NCI-H2107 treated with DMSO at 0.1 percent for 48 hours (cell line): ENCODE data around the gene ZBTB46.

ENCODE experiments used
- DNase-seq: peaks from one replicate; lab custom pipeline; 2025; ENCODE audit not compliant: unreplicated experiment; lab: John Stamatoyannopoulos, UW

The ZBTB46 gene

DNA sequence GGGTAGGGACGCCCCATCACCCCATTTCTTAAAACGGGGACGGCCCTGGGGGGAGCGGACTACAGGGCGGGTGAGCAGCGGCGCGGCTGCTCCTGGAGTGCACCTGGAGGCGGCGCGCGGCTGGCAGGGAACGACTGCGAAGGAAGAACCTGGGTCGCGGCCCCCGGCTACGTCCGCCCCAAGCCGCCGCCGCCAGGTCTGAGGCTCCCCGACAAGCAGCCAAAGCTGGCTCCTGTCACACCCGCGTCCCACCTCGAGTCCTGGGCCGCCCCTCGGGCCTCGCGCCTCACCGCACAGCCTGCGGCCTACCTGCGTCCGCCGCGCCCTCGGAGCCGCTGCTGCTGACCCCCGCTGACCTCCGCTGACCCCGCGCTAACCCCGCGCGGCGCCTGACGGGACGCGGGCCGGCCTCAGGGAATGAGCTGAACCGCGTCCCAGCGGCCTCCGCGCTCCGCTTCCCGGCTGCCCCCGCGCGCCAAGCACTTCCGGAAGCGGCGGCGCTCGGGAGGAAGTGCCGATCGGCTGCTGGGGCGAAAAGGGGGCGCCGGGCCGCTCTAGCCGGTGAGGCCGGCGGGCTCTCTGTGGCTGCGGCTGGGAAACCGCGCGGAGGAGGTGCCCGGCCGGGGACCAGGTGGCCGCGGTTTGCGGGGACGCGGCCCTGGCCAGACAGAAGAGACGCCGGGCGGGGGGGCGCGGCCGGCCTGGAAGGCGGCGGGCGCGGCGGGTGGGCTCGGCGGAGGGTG is 123.3 kb downstream of the ZBTB46 start, which contains the start of the genes ARFRP1 and ZGPAT:
ARFRP1 (minus strand) TSS at position 419 of the 743 bp plus-strand sequence. CDS start 885 bp downstream, outside the sequence.
ZGPAT (plus strand) TSS at position 482 of the 743 bp plus-strand sequence. CDS start 542 bp downstream, outside the sequence.
- DNase-seq: peak; percentile 31

DNA sequence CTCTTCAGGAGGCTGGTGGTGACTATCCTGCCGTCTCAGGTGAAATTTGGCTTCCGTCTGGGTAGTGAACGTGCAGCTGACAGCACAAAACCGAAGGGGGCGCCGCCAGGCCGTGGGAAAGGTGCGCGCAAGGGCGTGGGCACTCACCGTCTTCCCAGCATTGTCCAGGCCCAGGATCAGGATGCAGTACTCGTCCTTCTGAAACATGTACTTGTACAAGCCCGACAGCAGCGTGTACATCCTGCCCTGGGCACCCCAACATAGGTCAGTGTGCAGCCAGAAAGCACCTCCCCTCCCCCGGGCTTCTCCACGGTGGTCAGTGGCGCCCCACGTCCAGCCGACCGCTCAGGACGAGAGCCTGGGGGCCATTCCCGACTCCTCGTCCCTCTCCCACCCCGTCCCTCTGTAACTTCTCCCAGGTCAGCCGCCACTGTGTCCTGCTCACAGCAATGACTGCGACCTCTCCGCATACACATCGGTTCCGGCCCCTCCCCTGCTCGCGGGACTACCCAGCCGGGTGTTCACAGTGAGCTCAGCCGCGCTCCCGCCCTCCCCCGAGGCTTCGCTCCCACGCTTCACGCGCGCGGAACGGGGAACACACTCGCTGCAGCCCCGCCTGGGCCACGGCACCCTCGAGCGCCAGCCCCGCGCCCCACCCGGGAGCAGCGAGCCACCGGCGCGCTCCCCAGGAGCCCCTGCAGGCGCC is 124.1 kb downstream of the ZBTB46 start:
- DNase-seq: peak; percentile 56

DNA sequence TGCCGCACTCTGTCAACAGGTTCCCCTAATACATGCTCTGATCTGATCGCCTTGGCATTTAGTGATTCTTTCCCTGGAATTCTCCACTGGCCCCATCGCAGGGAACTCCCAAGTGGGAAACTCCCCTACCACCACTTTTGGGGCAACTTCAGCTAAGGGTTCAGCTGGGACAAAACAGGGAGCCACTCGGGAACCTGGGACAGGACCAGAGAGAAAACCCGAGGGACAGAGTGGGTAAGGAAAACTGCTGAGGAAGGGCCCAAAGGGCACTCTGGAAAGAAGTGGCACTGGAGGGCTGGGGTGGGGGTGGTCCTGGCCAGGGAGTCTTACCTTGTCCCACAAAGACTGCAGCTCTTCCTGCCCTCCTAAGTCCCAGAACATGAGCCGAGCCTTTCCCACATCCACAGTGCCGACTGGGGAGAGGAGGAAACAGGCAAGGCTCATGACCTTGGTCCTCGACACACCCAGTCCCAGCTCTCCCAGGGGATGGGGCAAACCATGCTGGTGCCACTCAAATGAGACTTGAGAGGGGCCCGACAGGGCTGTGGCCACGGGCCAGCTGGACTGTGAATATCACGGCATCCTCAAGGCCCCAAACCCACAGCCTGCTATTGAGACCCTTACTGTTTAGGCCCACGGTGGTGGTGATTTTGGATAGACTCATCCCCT is 124.9 kb downstream of the ZBTB46 start:
- DNase-seq: no peak

DNA sequence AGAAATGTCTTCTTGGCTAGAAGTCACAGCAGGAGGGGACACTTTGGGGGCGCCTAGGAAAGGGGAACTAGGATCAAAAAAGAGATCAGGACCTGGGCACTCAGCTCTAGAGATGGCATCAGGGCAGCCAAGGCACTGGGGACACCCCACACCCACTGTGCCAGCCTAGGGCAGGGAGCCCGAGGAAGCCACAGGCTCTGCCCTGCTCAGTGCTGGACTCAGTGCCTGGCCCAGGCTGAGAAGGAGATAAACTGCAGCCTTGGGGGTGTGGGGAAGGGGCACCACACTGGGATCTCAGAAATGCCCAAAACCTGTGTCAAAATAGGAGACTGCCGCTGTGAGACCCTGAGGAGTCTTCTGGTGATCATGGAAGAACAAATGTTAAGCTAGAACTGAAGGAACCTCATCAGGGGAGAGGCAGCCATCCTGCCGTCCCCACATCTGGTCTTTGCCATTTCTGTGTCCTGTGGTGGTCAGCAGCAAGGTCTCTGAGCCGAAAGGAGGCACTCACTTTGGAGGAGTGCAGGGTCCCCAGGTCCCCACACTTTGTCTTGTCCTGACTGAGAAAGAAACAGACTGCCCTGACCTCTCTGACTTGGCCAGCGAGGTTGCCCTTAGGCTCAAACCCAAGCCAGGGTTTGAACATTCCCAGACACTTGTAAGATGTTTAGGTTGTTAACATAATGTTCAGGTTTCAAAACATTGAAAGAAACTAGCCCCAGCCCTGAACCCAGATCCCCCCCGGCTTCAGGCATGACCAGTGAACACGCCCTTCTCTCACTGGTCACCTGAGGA is 125.6 kb downstream of the ZBTB46 start:
- DNase-seq: no peak

DNA sequence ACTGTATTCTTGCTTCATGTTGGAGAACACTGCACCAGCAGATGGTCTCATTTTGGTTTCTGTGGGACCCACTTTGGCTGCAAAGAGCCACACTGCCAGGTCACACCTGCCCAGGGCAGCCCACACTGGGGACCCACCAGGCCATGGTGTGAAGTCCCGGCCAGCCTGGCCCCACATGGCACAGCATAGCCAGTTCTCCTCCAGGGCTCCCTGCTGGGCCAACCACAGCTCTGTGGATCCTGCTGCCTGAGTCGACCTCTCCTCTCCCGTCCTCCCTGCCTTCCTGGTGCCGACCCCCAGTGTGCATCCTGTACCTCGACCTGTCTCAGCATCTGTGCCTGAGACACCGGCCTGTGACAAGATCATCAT is 126.3 kb downstream of the ZBTB46 start:
- no peak for DNase-seq

DNA sequence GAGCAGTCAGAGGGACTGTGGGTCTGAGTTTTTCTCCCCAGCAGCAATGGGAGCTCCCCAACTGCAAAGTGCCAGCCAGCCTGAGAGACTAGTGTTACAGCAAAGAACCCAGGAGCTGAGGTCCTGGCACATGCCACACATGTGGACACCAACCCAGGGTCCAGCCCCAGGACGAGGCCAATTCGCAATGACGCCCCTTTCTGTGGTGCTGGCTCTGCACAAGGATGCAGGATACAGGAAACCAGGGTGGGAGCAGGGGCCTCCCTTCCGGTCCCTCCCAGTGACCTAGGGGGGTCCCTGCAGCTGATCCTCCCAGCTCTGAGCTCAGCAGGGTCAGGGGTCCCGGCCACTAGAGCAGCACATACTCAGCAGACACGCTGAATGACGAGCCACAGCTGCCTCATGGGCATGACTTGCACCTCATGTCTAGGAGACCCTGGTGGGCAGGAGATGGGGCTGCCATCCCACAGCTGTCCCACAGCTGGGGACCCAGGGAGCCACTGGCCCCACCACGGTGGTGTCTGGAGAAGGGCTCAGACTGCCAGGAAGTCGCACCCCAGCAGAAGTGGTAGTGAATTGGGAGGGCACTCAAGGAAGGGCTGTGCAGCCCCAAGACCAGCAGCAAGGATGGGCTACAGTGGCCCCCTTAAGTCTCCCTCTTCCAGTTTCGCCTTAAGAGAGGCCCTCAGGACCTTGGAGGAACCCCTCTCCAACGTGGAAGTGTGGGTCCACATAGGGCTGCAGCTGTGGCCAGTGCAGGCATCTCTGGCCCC is 126.9 kb downstream of the ZBTB46 start:
- DNase-seq: no peak

DNA sequence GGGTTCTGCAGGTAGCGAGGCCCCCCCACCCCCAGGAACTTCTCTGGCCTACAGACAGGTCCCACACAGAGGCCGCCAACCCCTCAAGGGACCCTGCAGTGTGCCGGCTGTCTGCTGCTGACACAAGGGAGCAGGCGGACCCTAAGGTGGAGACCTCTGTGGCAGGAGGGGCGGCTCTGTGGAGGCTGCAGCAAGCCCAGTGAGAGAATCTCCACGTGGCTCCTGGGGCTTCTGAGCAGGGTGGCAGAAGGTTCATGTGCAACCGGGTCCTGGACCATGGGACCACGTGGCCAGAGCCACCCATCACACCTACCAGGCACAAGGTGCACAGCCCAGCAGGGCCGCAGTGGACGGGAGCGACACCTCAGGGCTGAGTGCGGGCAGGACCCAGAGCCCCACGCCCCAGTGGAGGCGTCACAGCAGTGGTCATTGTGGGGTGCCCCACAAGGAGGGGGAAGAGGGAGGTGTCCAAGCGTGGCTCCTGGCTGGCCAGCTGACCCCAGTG is 127.5 kb downstream of the ZBTB46 start:
- DNase-seq: no peak

DNA sequence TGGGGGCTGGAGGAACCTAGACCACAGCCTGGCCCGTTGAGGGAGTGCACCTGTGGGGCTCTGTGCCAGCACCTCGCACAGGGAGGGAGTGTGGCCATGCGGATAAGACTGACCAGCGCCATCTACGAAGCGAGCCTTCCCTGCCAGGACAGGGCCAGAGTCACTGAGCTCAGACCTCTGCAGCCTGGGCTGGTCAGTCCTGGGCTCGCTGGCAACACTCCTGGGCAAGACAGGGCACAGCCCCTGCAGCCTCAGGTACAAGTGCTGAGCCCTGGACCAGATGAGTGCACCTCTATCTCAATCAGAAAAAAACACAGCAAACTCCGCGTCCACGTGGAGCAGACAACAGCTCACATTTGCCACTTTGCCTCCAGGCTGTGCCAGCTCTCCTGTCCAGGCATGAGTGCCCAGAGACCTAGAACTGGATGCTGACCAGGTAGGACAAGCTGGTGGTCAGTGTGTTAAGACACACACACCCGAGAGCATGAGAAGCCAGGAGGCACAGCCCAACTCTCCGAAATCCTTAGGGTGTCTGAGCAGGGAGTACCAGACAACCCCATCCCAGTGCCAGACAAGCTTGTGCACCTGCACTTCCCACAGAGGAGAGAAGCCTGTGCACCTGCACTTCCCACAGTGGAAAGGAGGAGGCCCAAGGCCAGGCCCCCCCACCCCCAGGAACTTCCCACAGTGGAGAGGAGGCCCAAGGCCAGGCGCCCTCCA is 128.2 kb downstream of the ZBTB46 start:
- no peak for DNase-seq

DNA sequence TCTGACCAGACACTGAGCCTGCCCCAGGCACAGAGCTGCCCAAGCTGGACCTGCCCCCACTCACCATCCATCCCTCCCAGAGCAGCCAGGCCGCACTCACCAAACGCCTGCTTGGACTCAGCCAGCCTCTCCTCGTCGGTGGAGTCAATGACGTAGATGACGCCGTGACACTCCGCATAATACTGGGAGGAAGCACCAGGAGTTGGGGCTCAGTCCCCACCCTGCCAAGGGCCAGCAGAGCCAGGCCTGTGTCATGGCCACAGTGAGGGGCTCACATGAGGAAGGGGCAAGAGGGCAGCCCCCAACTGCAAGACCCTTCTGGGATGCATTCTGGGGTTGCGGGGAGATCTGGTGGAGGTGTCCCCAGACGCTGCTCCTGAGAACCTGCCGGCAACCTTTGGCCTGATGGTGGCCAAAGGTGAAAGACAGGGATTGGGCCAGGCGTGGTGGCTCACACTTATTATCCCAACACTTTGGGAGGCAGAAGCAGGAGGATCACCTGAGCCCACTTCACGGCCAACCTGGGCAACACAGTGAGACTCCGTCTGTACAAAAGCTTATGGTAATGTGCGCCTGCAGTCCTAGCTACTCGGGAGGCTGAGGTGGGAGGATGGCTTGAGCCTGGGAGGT is 128.9 kb downstream of the ZBTB46 start:
- DNase-seq: no peak

DNA sequence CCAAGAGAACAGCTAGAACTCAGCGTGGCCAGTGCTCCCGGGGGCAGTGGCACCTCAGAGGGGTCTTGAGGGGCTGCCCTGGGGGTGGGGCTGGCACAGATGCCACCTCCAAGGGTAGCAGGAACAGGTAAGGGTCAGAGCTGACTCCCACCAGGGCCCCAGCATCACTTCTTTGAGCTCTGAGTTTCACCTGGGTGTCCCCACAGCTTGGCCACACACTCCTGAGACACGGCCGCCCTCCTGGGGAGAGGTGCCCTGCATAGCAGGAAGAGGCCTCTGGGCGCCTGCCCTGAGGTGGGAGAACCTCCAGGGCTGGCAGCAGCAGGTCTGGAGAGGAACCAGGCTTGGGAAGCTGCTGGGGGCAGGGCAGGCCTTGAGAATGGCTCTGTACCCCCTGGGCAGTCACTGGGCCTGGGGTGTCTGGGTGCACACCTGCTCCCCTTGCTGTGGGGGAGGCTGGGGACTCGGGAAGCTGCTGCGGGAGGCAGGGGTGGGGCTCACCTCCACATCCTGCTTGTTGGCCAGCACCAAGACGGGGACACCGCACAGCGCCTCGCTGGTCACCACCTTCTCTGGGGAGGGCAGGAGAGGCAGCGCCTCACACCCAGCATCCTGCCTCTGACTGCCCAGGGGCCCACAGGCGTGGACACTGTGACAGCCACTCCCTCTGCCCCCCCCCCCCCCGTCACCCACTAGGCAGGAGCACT is 129.6 kb downstream of the ZBTB46 start:
- DNase-seq: no peak

DNA sequence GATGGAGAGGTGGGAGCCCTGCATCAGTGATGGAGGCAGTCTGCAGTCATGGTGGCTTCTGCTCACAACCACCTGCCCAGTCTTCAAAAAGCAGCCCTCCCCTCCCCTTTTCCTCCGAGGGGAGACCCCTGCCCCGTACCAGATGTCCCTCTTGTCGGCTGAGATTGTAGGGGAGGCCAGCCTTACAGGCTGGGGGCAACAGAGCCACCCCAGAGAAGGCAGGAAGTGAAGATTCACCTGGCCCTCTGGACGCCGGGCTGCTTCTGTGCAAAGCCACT is 130.1 kb downstream of the ZBTB46 start:
- DNase-seq: no peak

DNA sequence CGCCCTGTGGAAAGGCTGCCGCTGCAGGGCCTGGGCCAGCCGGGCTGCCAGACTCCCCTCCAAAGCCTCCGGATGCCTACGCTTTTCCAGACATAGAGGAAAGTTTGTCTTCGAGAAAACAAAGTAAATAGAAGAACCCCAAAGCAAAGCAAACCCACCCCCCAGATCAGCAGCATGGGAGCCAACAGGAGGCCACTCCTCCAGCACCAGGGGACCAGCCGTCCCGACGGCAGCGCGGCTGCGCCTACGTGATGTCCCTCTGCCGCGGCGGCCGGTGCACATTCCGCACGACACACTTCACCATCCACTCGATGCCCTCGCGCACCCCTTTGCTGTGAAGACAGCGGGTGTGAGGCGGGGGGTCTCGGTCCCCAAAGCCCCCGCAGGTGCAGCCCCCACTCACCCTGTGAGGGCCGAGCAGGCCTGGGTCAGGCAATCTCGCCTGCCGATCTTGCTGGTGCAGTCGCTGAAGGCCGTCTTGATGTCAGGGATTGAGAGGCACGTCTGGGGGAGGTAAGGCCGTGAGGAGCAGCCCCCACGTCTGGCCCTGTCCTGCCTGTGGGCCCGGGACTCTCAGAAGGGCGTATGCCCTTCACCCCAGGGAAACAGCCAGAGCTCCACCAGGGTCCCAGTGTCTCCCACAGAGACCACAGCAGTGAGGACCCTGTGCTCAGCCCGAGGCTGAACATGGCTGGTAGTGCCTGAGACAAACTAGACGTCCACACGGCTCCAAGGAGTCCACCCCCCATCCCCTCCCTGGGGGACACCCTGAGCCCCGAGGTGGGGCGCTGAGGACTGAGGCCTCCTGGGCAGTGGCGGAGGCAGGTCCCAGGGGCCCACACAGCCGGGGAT is 130.6 kb downstream of the ZBTB46 start:
- no peak for DNase-seq

DNA sequence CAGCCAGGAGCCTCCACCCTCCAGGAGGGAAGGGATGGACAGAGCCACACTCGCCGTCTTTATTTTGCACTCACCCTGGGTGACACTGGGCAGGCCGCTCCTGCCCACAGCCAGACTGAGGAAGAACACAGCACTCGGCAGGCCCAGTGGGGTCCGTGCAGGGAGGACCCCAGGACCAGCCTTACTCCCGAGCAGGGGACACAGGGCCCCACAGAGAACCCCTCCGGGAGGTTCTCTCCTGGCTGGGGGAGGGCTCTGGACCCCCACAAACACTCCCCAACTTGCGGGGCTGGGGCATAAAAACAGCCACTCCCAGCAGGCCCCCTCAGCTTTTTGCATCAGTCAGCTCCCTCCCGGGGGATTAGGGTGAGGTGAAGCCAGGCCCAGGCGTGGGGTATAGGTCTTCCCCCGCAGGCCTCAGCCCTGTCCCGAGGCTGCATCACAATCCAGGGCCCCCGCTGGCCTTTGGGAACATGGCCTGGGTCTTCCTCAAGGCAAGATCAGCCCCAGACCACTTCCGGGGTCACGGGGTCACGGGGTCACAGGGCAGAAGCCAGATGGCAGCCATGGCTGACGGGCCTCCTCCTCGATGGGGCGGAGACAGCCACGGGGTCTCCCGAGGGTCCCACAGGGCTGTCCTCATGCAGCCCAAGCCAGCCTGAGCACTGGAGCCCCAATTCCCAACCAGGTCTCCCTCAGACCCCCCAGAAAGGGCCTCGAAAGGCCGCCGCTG is 131.4 kb downstream of the ZBTB46 start:
- DNase-seq: no peak

DNA sequence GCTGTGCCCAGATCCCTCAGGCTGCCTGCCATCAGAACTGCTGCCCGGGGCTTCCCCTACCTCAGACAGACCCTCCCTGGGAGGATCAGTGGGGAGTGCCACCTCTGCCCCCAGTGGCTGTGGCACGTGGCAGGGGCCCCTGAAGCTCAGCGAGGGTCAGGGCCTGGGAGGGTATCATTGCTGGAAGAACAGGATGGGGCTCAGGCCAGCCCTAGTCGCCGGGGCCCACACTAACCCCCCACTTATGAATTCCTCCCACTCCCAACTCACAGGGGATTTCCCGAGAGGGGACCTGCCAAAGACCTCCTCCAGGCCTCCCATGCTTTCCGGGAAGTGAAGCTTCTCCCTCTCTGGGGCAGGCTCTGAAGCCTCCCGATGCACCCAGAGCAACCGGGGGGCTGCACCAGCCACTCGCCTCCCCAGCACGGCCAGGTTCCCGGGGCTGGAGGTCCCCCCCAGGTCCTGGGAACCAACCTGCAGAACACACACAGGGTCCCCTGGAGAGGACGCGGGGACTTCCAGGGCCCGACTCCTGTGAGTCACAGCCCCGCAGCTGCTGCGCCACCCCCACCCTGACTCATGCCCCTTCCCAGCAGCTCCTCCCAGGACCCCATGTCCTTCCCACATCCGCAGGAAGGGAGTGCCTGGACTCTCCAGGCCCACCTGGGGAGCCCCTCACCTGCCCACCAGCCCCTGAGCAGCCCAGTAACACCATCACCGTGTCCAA is 132.2 kb downstream of the ZBTB46 start:
- DNase-seq: no peak

DNA sequence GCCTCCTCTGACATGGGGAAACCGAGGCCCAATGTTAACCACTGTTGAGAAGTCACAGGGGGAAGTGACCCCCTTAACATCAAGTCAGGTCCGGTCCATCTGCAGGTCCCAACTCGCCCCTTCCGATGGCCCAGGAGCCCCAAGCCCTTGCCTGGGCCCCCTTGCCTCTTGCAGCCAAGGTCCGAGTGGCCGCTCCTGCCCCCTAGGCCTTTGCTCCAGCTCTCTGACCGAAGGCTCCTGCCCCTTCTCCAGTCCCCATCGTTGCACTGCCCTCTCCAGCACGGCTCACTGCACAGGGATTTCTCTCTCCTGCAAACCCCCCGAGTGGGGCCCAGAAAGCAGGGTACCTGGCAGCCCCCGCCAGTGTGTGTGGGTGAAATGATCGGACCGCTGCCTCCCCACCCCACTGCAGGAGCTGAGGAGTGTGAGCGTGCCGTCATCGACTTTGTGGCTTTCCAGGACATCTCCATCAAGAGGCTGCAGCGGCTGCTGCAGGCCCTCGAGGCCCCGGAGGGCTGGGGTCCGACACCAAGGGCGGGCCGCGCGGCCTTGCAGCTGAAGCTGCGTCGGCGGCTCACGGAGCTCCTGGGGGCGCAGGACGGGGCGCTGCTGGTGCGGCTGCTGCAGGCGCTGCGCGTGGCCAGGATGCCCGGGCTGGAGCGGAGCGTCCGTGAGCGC is 133.1 kb downstream of the ZBTB46 start:
- no peak for DNase-seq

DNA sequence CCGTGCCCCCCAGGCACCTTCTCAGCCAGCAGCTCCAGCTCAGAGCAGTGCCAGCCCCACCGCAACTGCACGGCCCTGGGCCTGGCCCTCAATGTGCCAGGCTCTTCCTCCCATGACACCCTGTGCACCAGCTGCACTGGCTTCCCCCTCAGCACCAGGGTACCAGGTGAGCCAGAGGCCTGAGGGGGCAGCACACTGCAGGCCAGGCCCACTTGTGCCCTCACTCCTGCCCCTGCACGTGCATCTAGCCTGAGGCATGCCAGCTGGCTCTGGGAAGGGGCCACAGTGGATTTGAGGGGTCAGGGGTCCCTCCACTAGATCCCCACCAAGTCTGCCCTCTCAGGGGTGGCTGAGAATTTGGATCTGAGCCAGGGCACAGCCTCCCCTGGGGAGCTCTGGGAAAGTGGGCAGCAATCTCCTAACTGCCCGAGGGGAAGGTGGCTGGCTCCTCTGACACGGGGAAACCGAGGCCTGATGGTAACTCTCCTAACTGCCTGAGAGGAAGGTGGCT is 133.7 kb downstream of the ZBTB46 start:
- DNase-seq: no peak
